DOHH2 (cell line): Measurements from ENCODE around the gene DCLK1.

Experiments used
- CTCF ChIP-seq: fragments of 200-600 bp; sonication (generic); IDR thresholded peaks from one replicate; pipeline ENCODE4 v1.5.1; 2014; ENCODE audit warnings: antibody characterized with exemption, mild to moderate bottlenecking, low read depth, low read length; ENCODE audit not compliant: poor library complexity, severe bottlenecking
- EZH2phosphoT487 ChIP-seq: fragments of 200-600 bp; sonication (generic); IDR thresholded peaks from 2 replicates; pipeline ENCODE4 v1.6.1; 2017; ENCODE audit warnings: borderline replicate concordance, mild to moderate bottlenecking, antibody characterized with exemption, low read length, moderate library complexity, mixed read lengths

- no peak for TF ChIP-seq CTCF
- TF ChIP-seq EZH2phosphoT487 = no peak
These were observed 406.7 kb downstream of the DCLK1 start for GRCh38 chr13:35724446-35724845.
